ENCODE results near the gene CRBN.

DNA sequence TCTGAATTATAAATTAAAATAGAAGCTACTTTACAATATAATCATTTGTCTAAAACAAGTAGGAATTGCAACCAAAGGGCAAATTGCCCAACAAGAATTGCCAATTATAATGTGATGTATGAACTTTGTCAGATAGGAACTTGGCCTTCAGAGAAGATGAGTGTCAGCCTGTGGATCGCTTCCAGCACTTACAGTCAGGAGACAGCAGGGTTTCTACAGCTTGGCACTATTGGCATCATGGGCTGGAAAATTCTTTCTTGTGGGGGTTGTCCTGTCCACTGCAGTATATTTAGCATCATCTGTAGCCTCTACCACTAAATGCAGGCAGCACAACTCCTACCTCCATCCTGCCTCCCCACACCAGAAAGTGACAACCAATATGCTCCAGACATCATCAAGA lies 48.1 kb upstream of the CRBN start:
- TF ChIP-seq EP300 (conservative IDR thresholded peaks at IDR 0.05; ENCODE audit: poor library complexity, severe bottlenecking) = no peak
- TF ChIP-seq, protein P1, sequence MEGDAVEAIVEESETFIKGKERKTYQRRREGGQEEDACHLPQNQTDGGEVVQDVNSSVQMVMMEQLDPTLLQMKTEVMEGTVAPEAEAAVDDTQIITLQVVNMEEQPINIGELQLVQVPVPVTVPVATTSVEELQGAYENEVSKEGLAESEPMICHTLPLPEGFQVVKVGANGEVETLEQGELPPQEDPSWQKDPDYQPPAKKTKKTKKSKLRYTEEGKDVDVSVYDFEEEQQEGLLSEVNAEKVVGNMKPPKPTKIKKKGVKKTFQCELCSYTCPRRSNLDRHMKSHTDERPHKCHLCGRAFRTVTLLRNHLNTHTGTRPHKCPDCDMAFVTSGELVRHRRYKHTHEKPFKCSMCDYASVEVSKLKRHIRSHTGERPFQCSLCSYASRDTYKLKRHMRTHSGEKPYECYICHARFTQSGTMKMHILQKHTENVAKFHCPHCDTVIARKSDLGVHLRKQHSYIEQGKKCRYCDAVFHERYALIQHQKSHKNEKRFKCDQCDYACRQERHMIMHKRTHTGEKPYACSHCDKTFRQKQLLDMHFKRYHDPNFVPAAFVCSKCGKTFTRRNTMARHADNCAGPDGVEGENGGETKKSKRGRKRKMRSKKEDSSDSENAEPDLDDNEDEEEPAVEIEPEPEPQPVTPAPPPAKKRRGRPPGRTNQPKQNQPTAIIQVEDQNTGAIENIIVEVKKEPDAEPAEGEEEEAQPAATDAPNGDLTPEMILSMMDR (IDR thresholded peaks at IDR 0.05; ENCODE audit: poor library complexity, severe bottlenecking) = no peak

Measured in neural cell (in vitro differentiated cells).